GM12878 (cell line): Measurements from ENCODE around the gene DRAP1. TPM values are rescaled to one million over a fixed set of nuclear protein-coding genes. Genes with fewer than 3 reads are reported as not detected.

Experiments used
- BRCA1 ChIP-seq: IDR thresholded peaks from 2 replicates; pipeline ENCODE4 v1.6.1; 2011; ENCODE audit warnings: low read depth, low read length, improper control_type of control experiment
- CBX5 ChIP-seq: sonication (generic); IDR thresholded peaks from 2 replicates; pipeline ENCODE4 v1.6.1; 2016; ENCODE audit warnings: low read depth, moderate library complexity, mild to moderate bottlenecking, inconsistent platforms
- CHD2 ChIP-seq: IDR thresholded peaks from 2 replicates; pipeline ENCODE4 v1.6.1; 2011; ENCODE audit warnings: low read depth, low read length, improper control_type of control experiment, borderline replicate concordance
- MEF2A ChIP-seq: IDR thresholded peaks from 2 replicates; pipeline ENCODE4 v1.6.1; 2011; ENCODE audit warnings: low read depth, mild to moderate bottlenecking, low read length, moderate library complexity; ENCODE audit not compliant: insufficient read depth
- MLLT1 ChIP-seq: fragments of 450-650 bp; IDR thresholded peaks from 2 replicates; pipeline ENCODE4 v1.6.1; 2016; ENCODE audit warnings: mild to moderate bottlenecking
- MXI1 ChIP-seq: fragments of 150-350 bp; IDR thresholded peaks from 2 replicates; pipeline ENCODE4 v1.6.1; 2011; ENCODE audit warnings: low read depth, mild to moderate bottlenecking, inconsistent platforms, low read length, improper control_type of control experiment
- NFYB ChIP-seq: IDR thresholded peaks from 2 replicates; pipeline ENCODE4 v1.6.1; 2011; ENCODE audit warnings: low read depth, mild to moderate bottlenecking, low read length, improper control_type of control experiment, moderate library complexity; ENCODE audit not compliant: insufficient read depth
- NKRF ChIP-seq: fragments of 450-650 bp; conservative IDR thresholded peaks from 2 replicates; pipeline ENCODE4 v1.6.1; 2017; ENCODE audit warnings: mild to moderate bottlenecking, moderate library complexity
- PAX8 ChIP-seq: fragments of 450-650 bp; IDR thresholded peaks from 2 replicates; pipeline ENCODE4 v1.6.1; 2017; ENCODE audit warnings: mild to moderate bottlenecking, moderate library complexity
- POU2F2 ChIP-seq: IDR thresholded peaks from 3 replicates; pipeline ENCODE4 v1.6.1; 2011; ENCODE audit warnings: low read depth, mild to moderate bottlenecking, low read length, borderline replicate concordance
- REST ChIP-seq: IDR thresholded peaks from 2 replicates; pipeline ENCODE4 v1.6.1; 2012; ENCODE audit warnings: mild to moderate bottlenecking, low read depth, low read length
- SIN3A ChIP-seq: IDR thresholded peaks from 2 replicates; pipeline ENCODE4 v1.6.1; 2012; ENCODE audit warnings: low read depth, low read length, improper control_type of control experiment
- ZNF24 ChIP-seq: fragments of 450-650 bp; IDR thresholded peaks from 2 replicates; pipeline ENCODE4 v1.6.1; 2017; ENCODE audit warnings: antibody characterized with exemption, mild to moderate bottlenecking
- polyA plus RNA-seq, 11 experiments: library from polyadenylated mRNA; depleted of rRNA in 4 of 11; unstranded in 6 of 11; stranded (reverse) in 5 of 11; fragments of >200 nt; fragmentation: Nextera tagmentation in 4 of 11; fragmentation: Illumina TruSeq in 1 of 11; extraction: Ambion mirVana in 4 of 11; extraction: Trizol in 1 of 11; gene quantifications; 1 replicate in 1 of 11; 2 replicates in 10 of 11; pipeline versions ENCODE4 v1.2.1 to v1.2.3, GENCODE V29; 2011 to 2016; ENCODE audit warnings: inconsistent platforms in 2 of 11, missing spikeins in 2 of 11, low read depth in 1 of 11
- total RNA-seq, 4 experiments: library from RNA; depleted of rRNA in 3 of 4; stranded (reverse); fragments of >200 nt in 3 of 4; fragmentation: Illumina TruSeq in 1 of 4; extraction: Trizol in 1 of 4; gene quantifications; 2 replicates each; pipeline versions ENCODE4 v1.2.1 to v1.2.3, GENCODE V29; 2013 to 2021
- TF ChIP-seq, protein P1 (sequence below): fragments of 450-650 bp; IDR thresholded peaks from 2 replicates; pipeline ENCODE4 v1.6.1; 2018; ENCODE audit warnings: borderline replicate concordance, mild to moderate bottlenecking; ENCODE audit not compliant: partially characterized antibody

The DRAP1 gene
- total and polyA plus RNA-seq, 10 of the 15 experiments (the other 5 are each of a cell fraction or from before 2014, with no cell fraction given), result 9.4 to 163 (median 114) TPM

DNA sequence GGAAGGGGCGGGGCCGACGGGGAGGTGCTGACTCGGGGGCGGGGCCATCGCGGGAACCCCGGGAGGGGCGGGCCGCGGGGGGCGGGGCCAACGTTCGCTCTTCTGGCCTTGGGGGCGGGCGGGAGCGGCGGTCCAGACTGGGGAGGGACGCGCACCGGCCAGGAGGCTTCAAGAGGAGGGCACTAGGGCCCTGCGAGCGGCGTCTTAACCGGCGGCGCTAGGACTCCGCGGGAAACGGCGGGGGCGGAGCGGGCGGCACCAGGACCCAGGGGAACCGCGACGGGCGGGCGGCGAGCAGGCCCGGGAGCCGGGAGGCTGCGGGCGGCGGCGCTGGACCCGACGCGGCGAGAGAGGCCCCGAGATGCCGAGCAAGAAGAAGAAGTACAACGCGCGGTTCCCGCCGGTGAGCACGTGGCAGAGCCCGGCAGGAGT lies at the start of gene DRAP1 (continued):
- TF ChIP-seq REST (0 out of 2 replicates have a peak, but pooled peaks have one; percentile 36), MLLT1 (peak; percentile 75), ZNF24 (peak; percentile 73), MEF2A (peak; percentile 85), SIN3A (peak; percentile 87; the same call in 1 of the 2 replicates), POU2F2 (peak; percentile 80), MXI1 (peak; percentile 43), NKRF (peak; percentile 90), NFYB (no peak), PAX8 (no peak), CBX5 (peak; percentile 95; the same call in 1 of the 2 replicates), CHD2 (peak; percentile 74), BRCA1 (no peak)
- TF ChIP-seq, protein P1, sequence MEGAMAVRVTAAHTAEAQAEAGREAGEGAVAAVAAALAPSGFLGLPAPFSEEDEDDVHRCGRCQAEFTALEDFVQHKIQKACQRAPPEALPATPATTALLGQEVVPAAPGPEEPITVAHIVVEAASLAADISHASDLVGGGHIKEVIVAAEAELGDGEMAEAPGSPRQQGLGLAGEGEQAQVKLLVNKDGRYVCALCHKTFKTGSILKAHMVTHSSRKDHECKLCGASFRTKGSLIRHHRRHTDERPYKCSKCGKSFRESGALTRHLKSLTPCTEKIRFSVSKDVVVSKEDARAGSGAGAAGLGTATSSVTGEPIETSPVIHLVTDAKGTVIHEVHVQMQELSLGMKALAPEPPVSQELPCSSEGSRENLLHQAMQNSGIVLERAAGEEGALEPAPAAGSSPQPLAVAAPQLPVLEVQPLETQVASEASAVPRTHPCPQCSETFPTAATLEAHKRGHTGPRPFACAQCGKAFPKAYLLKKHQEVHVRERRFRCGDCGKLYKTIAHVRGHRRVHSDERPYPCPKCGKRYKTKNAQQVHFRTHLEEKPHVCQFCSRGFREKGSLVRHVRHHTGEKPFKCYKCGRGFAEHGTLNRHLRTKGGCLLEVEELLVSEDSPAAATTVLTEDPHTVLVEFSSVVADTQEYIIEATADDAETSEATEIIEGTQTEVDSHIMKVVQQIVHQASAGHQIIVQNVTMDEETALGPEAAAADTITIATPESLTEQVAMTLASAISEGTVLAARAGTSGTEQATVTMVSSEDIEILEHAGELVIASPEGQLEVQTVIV, result peak; percentile 97
- TF ChIP-seq, all 136 proteins: peak for 69
